HUES64 (cell line): Measurements from ENCODE around the gene KRTCAP3.

ENCODE experiments used
- H3K27ac ChIP-seq: 2 replicates; pipeline ENCODE4 v1.7.0; 2013; ENCODE audit warnings: low read depth, low read length, inconsistent platforms
- H3K27me3 ChIP-seq: 2 replicates; pipeline ENCODE4 v1.6.1; 2013; ENCODE audit warnings: mild to moderate bottlenecking, low read length; ENCODE audit not compliant: insufficient read depth
- H3K36me3 ChIP-seq: 2 replicates; pipeline ENCODE4 v1.6.1; 2013; ENCODE audit warnings: mild to moderate bottlenecking, low read length; ENCODE audit not compliant: insufficient read depth
- H3K4me1 ChIP-seq: 2 replicates; pipeline ENCODE4 v1.6.1; 2013; ENCODE audit warnings: mild to moderate bottlenecking, low read length, moderate library complexity; ENCODE audit not compliant: insufficient read depth
- H3K4me3 ChIP-seq: 2 replicates; pipeline ENCODE4 v1.5.1; 2013; ENCODE audit warnings: mild to moderate bottlenecking, low read length, moderate library complexity
- H3K9ac ChIP-seq: 2 replicates; pipeline ENCODE4 v1.6.1; 2013; ENCODE audit warnings: mild to moderate bottlenecking, low read depth, low read length
- H3K9me3 ChIP-seq: 2 replicates; pipeline ENCODE4 v1.6.1; 2013; ENCODE audit warnings: low read depth, low read length; ENCODE audit not compliant: insufficient read depth
- WGBS: fragments of 150-250, 120-280 bp; methylation state at CpG from one replicate; pipeline ENCODE4 v1.1.7; 2013; ENCODE audit warnings: missing lambda C conversion rate; 5-methylcytosine and 5-hydroxymethylcytosine counted together

The KRTCAP3 gene

GRCh38 chr2:27445155-27445554 is 3.0 kb downstream of the KRTCAP3 start:
- Histone ChIP-seq H3K27me3 (no peaks in the 10 kb centered on the region), H3K4me3 (no peak overlapping the region), H3K9ac (no peak overlapping the region), H3K27ac (no peak overlapping the region), H3K9me3 (no peaks in the 10 kb centered on the region), H3K36me3 (peaks cover 44% of the 10 kb centered on the region), H3K4me1 (peaks cover 15% of the 10 kb centered on the region; the same call in 1 of the 2 replicates)
- 95% methylated on average over 8 of the region's 8 CpGs for WGBS

DNA sequence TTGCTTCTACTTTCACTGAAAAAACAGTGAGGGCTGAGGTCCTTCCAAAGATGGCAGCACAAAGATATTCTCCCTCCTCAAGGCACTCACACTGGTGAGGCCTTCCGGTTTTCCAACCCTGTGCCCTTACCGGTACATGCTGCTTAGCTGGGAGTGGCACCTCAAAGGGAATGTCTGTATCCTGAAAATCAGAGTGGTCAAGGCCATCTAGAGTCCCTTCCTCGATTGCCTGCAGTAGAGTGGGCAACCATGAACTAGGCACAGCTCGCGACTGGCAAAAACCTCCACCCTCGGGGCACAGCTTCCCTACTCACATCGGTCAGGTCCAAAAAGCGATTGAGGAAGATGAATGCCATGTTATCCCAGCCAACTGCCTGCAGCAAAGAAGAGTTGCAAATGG is 3.4 kb downstream of the KRTCAP3 start:
- H3K27ac ChIP-seq: no peak overlapping the region
- WGBS: 93% methylated on average over 8 of the region's 8 CpGs
- H3K9me3 ChIP-seq: no peaks in the 10 kb centered on the region
- no peak overlapping the region for H3K9ac ChIP-seq
- H3K4me3 ChIP-seq: no peak overlapping the region
- H3K27me3 ChIP-seq: no peaks in the 10 kb centered on the region
- peaks cover 39% of the 10 kb centered on the region for H3K36me3 ChIP-seq
- H3K4me1 ChIP-seq: peaks cover 15% of the 10 kb centered on the region; the same call in 1 of the 2 replicates

DNA sequence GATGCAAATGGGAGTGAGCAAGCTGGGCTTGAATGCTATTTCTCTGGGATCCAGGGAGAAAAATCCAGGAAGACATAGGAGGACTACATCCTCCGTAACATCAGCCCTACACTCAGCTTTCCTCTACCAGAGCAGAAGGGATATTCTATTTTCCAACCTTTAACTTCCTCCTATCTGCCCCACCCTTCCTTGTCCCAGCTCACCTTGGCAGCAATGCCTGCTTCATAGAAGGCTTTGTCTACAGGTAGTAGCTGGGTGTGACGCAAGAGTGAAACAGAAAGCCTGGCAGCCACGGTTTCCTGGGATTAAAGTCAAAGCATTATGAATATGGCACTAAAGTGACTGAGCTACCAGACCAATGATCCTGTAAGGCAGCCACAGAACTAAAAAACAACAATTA is 3.9 kb downstream of the KRTCAP3 start:
- peaks cover 35% of the 10 kb centered on the region for H3K36me3 ChIP-seq
- H3K9ac ChIP-seq: no peak overlapping the region
- peaks cover 15% of the 10 kb centered on the region; the same call in 1 of the 2 replicates for H3K4me1 ChIP-seq
- WGBS: 93% methylated on average over 3 of the region's 3 CpGs
- H3K9me3 ChIP-seq: no peaks in the 10 kb centered on the region
- no peaks in the 10 kb centered on the region for H3K27me3 ChIP-seq
- no peak overlapping the region for H3K4me3 ChIP-seq
- no peak overlapping the region for H3K27ac ChIP-seq

- Histone ChIP-seq H3K27me3 (no peaks in the 10 kb centered on the region), H3K27ac (no peak overlapping the region), H3K36me3 (peaks cover 37% of the 10 kb centered on the region)
Measured at GRCh38 chr2:27448381-27448780, 6.2 kb downstream of the KRTCAP3 start.

DNA sequence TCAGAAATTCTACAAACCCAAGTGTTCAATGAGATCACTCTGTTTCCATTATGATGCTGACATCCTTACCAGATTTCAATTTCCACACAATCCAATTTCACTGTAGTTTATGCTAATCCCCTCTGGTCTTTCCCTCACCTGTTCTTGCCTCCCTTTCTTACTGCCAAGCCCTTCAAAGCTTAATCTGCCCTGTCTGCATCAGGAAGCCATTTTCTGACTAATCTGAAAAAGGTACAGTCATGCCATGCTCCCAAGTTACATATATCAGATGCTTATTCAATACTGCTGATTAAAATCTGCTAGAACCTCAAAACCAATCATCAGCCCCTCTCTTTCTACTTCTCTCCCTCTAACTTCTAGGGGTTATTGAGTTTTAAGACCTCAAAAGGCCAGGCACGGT is 8.9 kb downstream of the KRTCAP3 start:
- WGBS: 33% methylated on average over 1 of the region's 1 CpG
- Histone ChIP-seq H3K27me3 (no peaks in the 10 kb centered on the region), H3K9me3 (no peaks in the 10 kb centered on the region), H3K4me1 (no peaks in the 10 kb centered on the region), H3K4me3 (no peak overlapping the region), H3K27ac (no peak overlapping the region), H3K36me3 (peaks cover 27% of the 10 kb centered on the region), H3K9ac (no peak overlapping the region)

More at GRCh38 chr2:27448381-27448780, 6.2 kb downstream of the KRTCAP3 start:
- WGBS: 64% methylated on average over 3 of the region's 3 CpGs
- Histone ChIP-seq H3K9ac (no peak overlapping the region), H3K4me3 (no peak overlapping the region), H3K9me3 (no peaks in the 10 kb centered on the region), H3K4me1 (0 out of 2 replicates have a peak, but pooled peaks cover under 1% of the 10 kb centered on the region)

- Histone ChIP-seq H3K4me1 (no peaks in the 10 kb centered on the region), H3K27ac (no peak overlapping the region), H3K36me3 (peaks cover 33% of the 10 kb centered on the region), H3K27me3 (no peaks in the 10 kb centered on the region), H3K4me3 (no peak overlapping the region), H3K9me3 (no peaks in the 10 kb centered on the region), H3K9ac (no peak overlapping the region)
- WGBS: 91% methylated on average over 7 of the region's 7 CpGs
Measured at GRCh38 chr2:27453968-27454367, 11.8 kb downstream of the KRTCAP3 start.

- peak overlapping the region; percentile 48; the same call in 1 of the 2 replicates for H3K27ac ChIP-seq
Measured at GRCh38 chr2:27461118-27461517, 18.9 kb downstream of the KRTCAP3 start.

GRCh38 chr2:27464443-27464842 is 22.3 kb downstream of the KRTCAP3 start:
- Histone ChIP-seq H3K27ac (no peak overlapping the region), H3K9ac (no peak overlapping the region), H3K4me3 (no peak overlapping the region), H3K9me3 (no peaks in the 10 kb centered on the region), H3K4me1 (no peaks in the 10 kb centered on the region), H3K36me3 (no peaks in the 10 kb centered on the region), H3K27me3 (no peaks in the 10 kb centered on the region)
- 98% methylated on average over 7 of the region's 7 CpGs for WGBS

More at GRCh38 chr2:27461118-27461517, 18.9 kb downstream of the KRTCAP3 start:
- Histone ChIP-seq H3K4me1 (no peaks in the 10 kb centered on the region), H3K9ac (no peak overlapping the region; the same call in 1 of the 2 replicates), H3K27me3 (no peaks in the 10 kb centered on the region), H3K9me3 (no peaks in the 10 kb centered on the region), H3K36me3 (peaks cover 20% of the 10 kb centered on the region), H3K4me3 (no peak overlapping the region)
- WGBS: 93% methylated on average over 8 of the region's 8 CpGs

- no peaks in the 10 kb centered on the region for H3K27me3 ChIP-seq
- 93% methylated on average over 5 of the region's 5 CpGs for WGBS
- H3K27ac ChIP-seq: no peak overlapping the region
- no peaks in the 10 kb centered on the region for H3K9me3 ChIP-seq
- H3K36me3 ChIP-seq: peaks cover 38% of the 10 kb centered on the region
- no peaks in the 10 kb centered on the region for H3K4me1 ChIP-seq
- H3K4me3 ChIP-seq: no peak overlapping the region
- no peak overlapping the region for H3K9ac ChIP-seq
Measured at GRCh38 chr2:27471961-27472360, 29.8 kb downstream of the KRTCAP3 start.

GRCh38 chr2:27485496-27485895 is 43.3 kb downstream of the KRTCAP3 start:
- Histone ChIP-seq H3K36me3 (peaks cover 12% of the 10 kb centered on the region), H3K9me3 (no peaks in the 10 kb centered on the region)
- WGBS: 69% methylated on average over 3 of the region's 3 CpGs

GRCh38 chr2:27489118-27489497 is 46.9 kb downstream of the KRTCAP3 start:
- WGBS: 7% methylated on average over 11 of the region's 11 CpGs
- H3K4me3 ChIP-seq: peak overlapping the region; percentile 78

More at GRCh38 chr2:27485496-27485895, 43.3 kb downstream of the KRTCAP3 start:
- Histone ChIP-seq H3K27ac (no peak overlapping the region), H3K27me3 (no peaks in the 10 kb centered on the region), H3K4me3 (no peak overlapping the region), H3K4me1 (peaks cover 7% of the 10 kb centered on the region; the same call in 1 of the 2 replicates), H3K9ac (no peak overlapping the region)

More at GRCh38 chr2:27489118-27489497, 46.9 kb downstream of the KRTCAP3 start:
- Histone ChIP-seq H3K4me1 (peaks cover 7% of the 10 kb centered on the region; the same call in 1 of the 2 replicates), H3K9me3 (no peaks in the 10 kb centered on the region), H3K27me3 (peaks cover 6% of the 10 kb centered on the region), H3K27ac (no peak overlapping the region), H3K9ac (peak overlapping the region; percentile 23), H3K36me3 (no peaks in the 10 kb centered on the region)
